Testis (tissue), 2 donors: ENCODE data around the gene WBP2.

ENCODE experiments used
- CTCF ChIP-seq, 3 experiments: fragments of 450-650 bp in 2 of 3; fragments of 200-600 bp in 1 of 3; sonication (generic) in 1 of 3; IDR thresholded peaks; one replicate each; pipeline ENCODE4 v1.5.1; 2016 to 2019; ENCODE audit warnings: antibody characterized with exemption in 3 of 3, mild to moderate bottlenecking in 2 of 3, moderate library complexity in 1 of 3
- POLR2A ChIP-seq: fragments of 450-650 bp; IDR thresholded peaks from one replicate; pipeline ENCODE4 v1.6.1; 2017; ENCODE audit warnings: antibody characterized with exemption, mild to moderate bottlenecking, moderate library complexity

GRCh38 chr17:75820094-75821080 is 34.7 kb downstream of the WBP2 start:
- no peak for TF ChIP-seq POLR2A
- TF ChIP-seq CTCF (IDR thresholded peaks at IDR 0.05): no peak
